Osteocyte (in vitro differentiated cells): ENCODE results near the gene CTIF. TPM values are rescaled to one million over a fixed set of nuclear protein-coding genes. Genes with fewer than 3 reads are reported as not detected.

Experiments used
- DNase-seq: peaks from one replicate; pipeline ENCODE4 v3.0.0; 2021; ENCODE audit warnings: mixed read lengths; ENCODE audit not compliant: unreplicated experiment; ENCODE audit errors: extremely low spot score
- H3K27ac Mint-ChIP-seq: one replicate; pipeline ENCODE4 v1.8.0; 2021; ENCODE audit warnings: mild to moderate bottlenecking, mixed read lengths; ENCODE audit not compliant: unreplicated experiment
- H3K27me3 Mint-ChIP-seq: one replicate; pipeline ENCODE4 v1.8.0; 2021; ENCODE audit warnings: mixed read lengths; ENCODE audit not compliant: unreplicated experiment
- H3K36me3 Mint-ChIP-seq: one replicate; pipeline ENCODE4 v1.8.0; 2021; ENCODE audit warnings: mixed read lengths; ENCODE audit not compliant: unreplicated experiment
- H3K4me1 Mint-ChIP-seq: one replicate; pipeline ENCODE4 v1.8.0; 2021; ENCODE audit warnings: mixed read lengths; ENCODE audit not compliant: unreplicated experiment
- H3K4me3 Mint-ChIP-seq: one replicate; pipeline ENCODE4 v1.8.0; 2021; ENCODE audit warnings: mild to moderate bottlenecking, moderate library complexity, mixed read lengths; ENCODE audit not compliant: unreplicated experiment
- H3K9me3 Mint-ChIP-seq: one replicate; pipeline ENCODE4 v1.8.0; 2021; ENCODE audit warnings: mixed read lengths; ENCODE audit not compliant: unreplicated experiment
- CTCF ChIP-seq: fragments of 200-600 bp; sonication (generic); IDR thresholded peaks from 2 replicates; pipeline ENCODE4 v1.5.0; 2021; ENCODE audit warnings: antibody characterized with exemption, mild to moderate bottlenecking, moderate library complexity
- total RNA-seq: library from RNA; stranded (reverse); gene quantifications from 2 replicates; pipeline ENCODE4 v1.2.1, GENCODE V29; 2021

CTIF gene
- total RNA-seq, 1 donor from 2014 or later, result 172 TPM

GRCh38 chr18:48891721-48892120, 352.9 kb downstream of the CTIF start:
- no peak for DNase-seq
- H3K4me1 Mint-ChIP-seq, result peaks cover 23% of the 10 kb centered on the region
- no peak overlapping the region for H3K4me3 Mint-ChIP-seq
- no peaks in the 10 kb centered on the region for H3K9me3 Mint-ChIP-seq
- TF ChIP-seq CTCF, result no peak
- H3K27me3 Mint-ChIP-seq, result no peaks in the 10 kb centered on the region
- no peaks in the 10 kb centered on the region for H3K36me3 Mint-ChIP-seq
- H3K27ac Mint-ChIP-seq, result no peak overlapping the region

GRCh38 chr18:48892146-48892855, 353.5 kb downstream of the CTIF start:
- H3K9me3 Mint-ChIP-seq, result no peaks in the 10 kb centered on the region
- H3K36me3 Mint-ChIP-seq, result no peaks in the 10 kb centered on the region
- H3K4me1 Mint-ChIP-seq, result peaks cover 28% of the 10 kb centered on the region
- H3K27ac Mint-ChIP-seq, result no peak overlapping the region
- no peak overlapping the region for H3K4me3 Mint-ChIP-seq
- no peaks in the 10 kb centered on the region for H3K27me3 Mint-ChIP-seq
- no peak for DNase-seq
- no peak for TF ChIP-seq CTCF

GRCh38 chr18:48893061-48893607, 354.3 kb downstream of the CTIF start:
- DNase-seq, result no peak
- H3K4me1 Mint-ChIP-seq, result peaks cover 28% of the 10 kb centered on the region

GRCh38 chr18:48893608-48894600, 355.1 kb downstream of the CTIF start:
- Mint-ChIP-seq H3K4me1 (peaks cover 24% of the 10 kb centered on the region), H3K4me3 (no peak overlapping the region), H3K9me3 (no peaks in the 10 kb centered on the region), H3K27me3 (no peaks in the 10 kb centered on the region), H3K27ac (no peak overlapping the region), H3K36me3 (no peaks in the 10 kb centered on the region)
- DNase-seq, result no peak
- no peak for TF ChIP-seq CTCF

More at GRCh38 chr18:48893061-48893607, 354.3 kb downstream of the CTIF start:
- Mint-ChIP-seq H3K36me3 (no peaks in the 10 kb centered on the region), H3K4me3 (no peak overlapping the region), H3K27ac (no peak overlapping the region), H3K27me3 (no peaks in the 10 kb centered on the region), H3K9me3 (no peaks in the 10 kb centered on the region)
- TF ChIP-seq CTCF, result no peak
